HCT116 (cell line): ENCODE results near the gene SYCP3.

ENCODE experiments used
- CTCF ChIP-seq, 3 experiments: fragments of 200-600 bp in 1 of 3; sonication (generic) in 1 of 3; IDR thresholded peaks in 2 of 3; conservative IDR thresholded peaks in 1 of 3; 2 replicates each; pipeline ENCODE4 v1.5.1; 2012 to 2017; ENCODE audit warnings: low read depth in 2 of 3, low read length in 2 of 3, antibody characterized with exemption in 1 of 3, borderline replicate concordance in 1 of 3, control low read depth in 1 of 3, mild to moderate bottlenecking in 1 of 3, mixed read lengths in 1 of 3, mixed run types in 1 of 3, moderate library complexity in 1 of 3; ENCODE audit not compliant: insufficient read depth in 1 of 3
- ELF1 ChIP-seq: IDR thresholded peaks from 2 replicates; pipeline ENCODE4 v1.6.1; 2012; ENCODE audit warnings: low read depth, borderline replicate concordance
- EZH2 ChIP-seq: fragments of 200-600 bp; sonication (generic); IDR thresholded peaks from 2 replicates; pipeline ENCODE4 v1.6.1; 2017; ENCODE audit warnings: antibody characterized with exemption, mixed run types
- EZH2phosphoT487 ChIP-seq: fragments of 200-600 bp; IDR thresholded peaks from 2 replicates; pipeline ENCODE4 v1.6.1; 2018; ENCODE audit warnings: antibody characterized with exemption, borderline replicate concordance
- MAX ChIP-seq: IDR thresholded peaks from 2 replicates; pipeline ENCODE4 v1.6.1; 2012
- POLR2A ChIP-seq: IDR thresholded peaks from 2 replicates; pipeline ENCODE4 v1.7.0; 2011; ENCODE audit warnings: borderline replicate concordance; ENCODE audit not compliant: insufficient read depth, insufficient read length; ENCODE audit errors: extremely low read depth
- POLR2AphosphoS5 ChIP-seq: IDR thresholded peaks from 2 replicates; pipeline ENCODE4 v1.6.1; 2011; ENCODE audit warnings: mild to moderate bottlenecking, low read depth, low read length, moderate library complexity
- SIN3A ChIP-seq: IDR thresholded peaks from 2 replicates; pipeline ENCODE4 v1.6.1; 2012; ENCODE audit warnings: low read depth
- SRF ChIP-seq: IDR thresholded peaks from 2 replicates; pipeline ENCODE4 v1.6.1; 2012; ENCODE audit warnings: low read depth
- TCF7L2 ChIP-seq: IDR thresholded peaks from 2 replicates; pipeline ENCODE4 v1.7.0; 2011; ENCODE audit warnings: borderline replicate concordance, inconsistent platforms; ENCODE audit not compliant: insufficient read depth, insufficient read length; ENCODE audit errors: extremely low read depth
- ZNF274 ChIP-seq: fragments of 200-500 bp; sonication (Bioruptor generic); IDR thresholded peaks from 2 replicates; pipeline ENCODE4 v1.6.1; 2014; ENCODE audit warnings: mild to moderate bottlenecking, low read depth, low read length, inconsistent platforms
- TF ChIP-seq, protein P1 (sequence below): IDR thresholded peaks from 2 replicates; pipeline ENCODE4 v1.6.1; 2012; ENCODE audit warnings: low read depth

GRCh38 chr12:101732318-101732717 lies 6.9 kb downstream of the SYCP3 start:
- no peak for TF ChIP-seq ELF1
- no peak for TF ChIP-seq POLR2A
- TF ChIP-seq CTCF (IDR thresholded peaks at IDR 0.05 in 2 of 3, conservative IDR thresholded peaks at IDR 0.05 in 1 of 3; ENCODE audit: borderline replicate concordance in 1 of 3, insufficient read depth in 1 of 3, low read depth in 2 of 3, low read length in 2 of 3), result no peak
- no peak for TF ChIP-seq POLR2AphosphoS5
- no peak for TF ChIP-seq MAX
- no peak for TF ChIP-seq TCF7L2
- no peak for TF ChIP-seq EZH2
- no peak for TF ChIP-seq EZH2phosphoT487
- TF ChIP-seq, protein P1, sequence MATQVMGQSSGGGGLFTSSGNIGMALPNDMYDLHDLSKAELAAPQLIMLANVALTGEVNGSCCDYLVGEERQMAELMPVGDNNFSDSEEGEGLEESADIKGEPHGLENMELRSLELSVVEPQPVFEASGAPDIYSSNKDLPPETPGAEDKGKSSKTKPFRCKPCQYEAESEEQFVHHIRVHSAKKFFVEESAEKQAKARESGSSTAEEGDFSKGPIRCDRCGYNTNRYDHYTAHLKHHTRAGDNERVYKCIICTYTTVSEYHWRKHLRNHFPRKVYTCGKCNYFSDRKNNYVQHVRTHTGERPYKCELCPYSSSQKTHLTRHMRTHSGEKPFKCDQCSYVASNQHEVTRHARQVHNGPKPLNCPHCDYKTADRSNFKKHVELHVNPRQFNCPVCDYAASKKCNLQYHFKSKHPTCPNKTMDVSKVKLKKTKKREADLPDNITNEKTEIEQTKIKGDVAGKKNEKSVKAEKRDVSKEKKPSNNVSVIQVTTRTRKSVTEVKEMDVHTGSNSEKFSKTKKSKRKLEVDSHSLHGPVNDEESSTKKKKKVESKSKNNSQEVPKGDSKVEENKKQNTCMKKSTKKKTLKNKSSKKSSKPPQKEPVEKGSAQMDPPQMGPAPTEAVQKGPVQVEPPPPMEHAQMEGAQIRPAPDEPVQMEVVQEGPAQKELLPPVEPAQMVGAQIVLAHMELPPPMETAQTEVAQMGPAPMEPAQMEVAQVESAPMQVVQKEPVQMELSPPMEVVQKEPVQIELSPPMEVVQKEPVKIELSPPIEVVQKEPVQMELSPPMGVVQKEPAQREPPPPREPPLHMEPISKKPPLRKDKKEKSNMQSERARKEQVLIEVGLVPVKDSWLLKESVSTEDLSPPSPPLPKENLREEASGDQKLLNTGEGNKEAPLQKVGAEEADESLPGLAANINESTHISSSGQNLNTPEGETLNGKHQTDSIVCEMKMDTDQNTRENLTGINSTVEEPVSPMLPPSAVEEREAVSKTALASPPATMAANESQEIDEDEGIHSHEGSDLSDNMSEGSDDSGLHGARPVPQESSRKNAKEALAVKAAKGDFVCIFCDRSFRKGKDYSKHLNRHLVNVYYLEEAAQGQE, result no peak
- TF ChIP-seq ZNF274, result no peak
- TF ChIP-seq SRF, result no peak
- TF ChIP-seq SIN3A, result no peak
